Measurements from ENCODE around the gene TPP1.

GRCh38 chr11:6653656-6654055 lies 34.4 kb upstream of the TPP1 start:
- TF ChIP-seq POLR2A (IDR thresholded peaks at IDR 0.05) = no peak
- no peak for TF ChIP-seq CTCF (IDR thresholded peaks at IDR 0.05 in 4 of 5, conservative IDR thresholded peaks at IDR 0.05 in 1 of 5)
